MM.1S (cell line): ENCODE measurements around the gene PLXNB1.
"Not testable (repeated sequence)": the region's sequence is repeated elsewhere in the genome, so short reads cannot be mapped to it uniquely, and the experiment has no call there.

Experiments
- DNase-seq: peaks from one replicate; pipeline ENCODE4 v3.0.0-alpha.2; 2015
- H2AFZ ChIP-seq: fragments of 300-600 bp; sonication (generic); 2 replicates; pipeline ENCODE4 v1.6.0; 2016; ENCODE audit warnings: antibody characterized with exemption, low read length
- H3F3A ChIP-seq: fragments of 300-600 bp; sonication (generic); 2 replicates; pipeline ENCODE4 v1.6.1; 2016; ENCODE audit warnings: mild to moderate bottlenecking, antibody characterized with exemption, low read length, moderate library complexity, mixed read lengths; ENCODE audit not compliant: insufficient read depth
- H3K27ac ChIP-seq: fragments of 300-600 bp; sonication (generic); 2 replicates; pipeline ENCODE4 v1.5.1; 2016; ENCODE audit warnings: mild to moderate bottlenecking, low read length
- H3K27me3 ChIP-seq: fragments of 300-600 bp; sonication (generic); replicated peaks from 2 replicates; pipeline ENCODE4 v1.6.0; 2016; ENCODE audit warnings: low read length; ENCODE audit not compliant: insufficient read depth
- H3K36me3 ChIP-seq: fragments of 300-600 bp; sonication (generic); replicated peaks from 2 replicates; pipeline ENCODE4 v1.6.1; 2016; ENCODE audit warnings: mild to moderate bottlenecking, low read length, mixed read lengths; ENCODE audit not compliant: insufficient read depth
- H3K4me1 ChIP-seq: fragments of 300-600 bp; sonication (generic); 2 replicates; pipeline ENCODE4 v1.6.1; 2016; ENCODE audit warnings: low read length, mixed read lengths
- H3K4me2 ChIP-seq: fragments of 300-600 bp; sonication (generic); 2 replicates; pipeline ENCODE4 v1.6.0; 2016; ENCODE audit warnings: low read depth, low read length
- H3K4me3 ChIP-seq: fragments of 300-600 bp; sonication (generic); 2 replicates; pipeline ENCODE4 v1.5.1; 2016; ENCODE audit warnings: low read length, mixed read lengths
- H3K79me2 ChIP-seq: fragments of 300-600 bp; sonication (generic); 2 replicates; pipeline ENCODE4 v1.6.1; 2016; ENCODE audit warnings: mixed run types, low read length, mixed read lengths
- H3K9ac ChIP-seq: fragments of 300-600 bp; sonication (generic); 2 replicates; pipeline ENCODE4 v1.6.1; 2016; ENCODE audit warnings: low read length, mixed read lengths
- H3K9me2 ChIP-seq: fragments of 300-600 bp; sonication (generic); replicated peaks from 2 replicates; pipeline ENCODE4 v1.6.1; 2016; ENCODE audit warnings: mild to moderate bottlenecking, low read length, mixed read lengths; ENCODE audit not compliant: insufficient read depth
- H3K9me3 ChIP-seq: fragments of 300-600 bp; sonication (generic); replicated peaks from 2 replicates; pipeline ENCODE4 v1.6.1; 2016; ENCODE audit warnings: mild to moderate bottlenecking, low read length, mixed read lengths; ENCODE audit not compliant: insufficient read depth
- H4K20me1 ChIP-seq: fragments of 300-600 bp; sonication (generic); 2 replicates; pipeline ENCODE4 v1.6.1; 2016; ENCODE audit warnings: mild to moderate bottlenecking, low read length, moderate library complexity, mixed read lengths; ENCODE audit not compliant: insufficient read depth
- CTCF ChIP-seq: fragments of 300-600 bp; sonication (generic); IDR thresholded peaks from 2 replicates; pipeline ENCODE4 v1.5.1; 2016; ENCODE audit warnings: antibody characterized with exemption, low read length, mixed read lengths
- EZH2 ChIP-seq: fragments of 300-600 bp; sonication (generic); optimal IDR thresholded peaks from 2 replicates; pipeline ENCODE3; 2017; ENCODE audit warnings: low read depth, mild to moderate bottlenecking, antibody characterized with exemption, low read length, mixed read lengths
- EZH2phosphoT487 ChIP-seq: fragments of 300-600 bp; sonication (generic); IDR thresholded peaks from 2 replicates; pipeline ENCODE4 v1.6.1; 2018; ENCODE audit warnings: antibody characterized with exemption, low read length

Gene PLXNB1

GRCh38 chr3:48476426-48477053, 46.7 kb upstream of the PLXNB1 start:
- Histone ChIP-seq H3K4me2 (no peak overlapping the region), H3K9me3 (no peaks in the 10 kb centered on the region), H3K79me2 (peaks cover 9% of the 10 kb centered on the region), H2AFZ (no peak overlapping the region), H3K27me3 (no peaks in the 10 kb centered on the region), H3K9ac (no peak overlapping the region), H3K4me3 (no peak overlapping the region), H3K4me1 (peaks cover 17% of the 10 kb centered on the region), H3K36me3 (no peaks in the 10 kb centered on the region), H3K27ac (no peak overlapping the region), H3K9me2 (no peaks in the 10 kb centered on the region), H4K20me1 (no peaks in the 10 kb centered on the region), H3F3A (peaks cover 13% of the 10 kb centered on the region; the same call in 1 of the 2 replicates)
- DNase-seq: no peak
- no peak for TF ChIP-seq EZH2phosphoT487
- no peak for TF ChIP-seq CTCF
- no peak for TF ChIP-seq EZH2

- Histone ChIP-seq H2AFZ (no peak overlapping the region), H3K79me2 (peaks cover 21% of the 10 kb centered on the region), H3K9ac (no peak overlapping the region), H3K9me2 (no peaks in the 10 kb centered on the region), H3F3A (peaks cover 13% of the 10 kb centered on the region; the same call in 1 of the 2 replicates), H3K27ac (no peak overlapping the region), H3K4me3 (no peak overlapping the region), H3K36me3 (no peaks in the 10 kb centered on the region), H4K20me1 (no peaks in the 10 kb centered on the region), H3K9me3 (no peaks in the 10 kb centered on the region), H3K27me3 (no peaks in the 10 kb centered on the region), H3K4me2 (no peak overlapping the region), H3K4me1 (peaks cover 17% of the 10 kb centered on the region)
- no peak for DNase-seq
- TF ChIP-seq EZH2phosphoT487 (no peak), EZH2 (no peak), CTCF (no peak)
Measured at GRCh38 chr3:48475188-48475587, 45.3 kb upstream of the PLXNB1 start.

GRCh38 chr3:48474619-48475018, 44.7 kb upstream of the PLXNB1 start:
- no peaks in the 10 kb centered on the region for H3K36me3 ChIP-seq
- no peak overlapping the region for H3K4me2 ChIP-seq
- no peak overlapping the region for H3K27ac ChIP-seq
- no peaks in the 10 kb centered on the region for H3K27me3 ChIP-seq
- H3F3A ChIP-seq: peaks cover 13% of the 10 kb centered on the region; the same call in 1 of the 2 replicates
- H3K4me1 ChIP-seq: peaks cover 17% of the 10 kb centered on the region
- no peak for TF ChIP-seq EZH2phosphoT487
- no peak overlapping the region for H2AFZ ChIP-seq
- DNase-seq: no peak
- no peaks in the 10 kb centered on the region for H3K9me3 ChIP-seq
- H3K9ac ChIP-seq: no peak overlapping the region
- peaks cover 27% of the 10 kb centered on the region for H3K79me2 ChIP-seq
- no peak overlapping the region for H3K4me3 ChIP-seq
- no peaks in the 10 kb centered on the region for H3K9me2 ChIP-seq
- H4K20me1 ChIP-seq: no peaks in the 10 kb centered on the region

GRCh38 chr3:48474031-48474430, 44.1 kb upstream of the PLXNB1 start:
- H3K9me2 ChIP-seq, DNase-seq, H3K36me3 ChIP-seq, H2AFZ ChIP-seq, H3K4me3 ChIP-seq, H3K27me3 ChIP-seq, H3F3A ChIP-seq, H3K9me3 ChIP-seq, H3K4me2 ChIP-seq, H3K27ac ChIP-seq, H4K20me1 ChIP-seq, H3K9ac ChIP-seq: not testable (repeated sequence)
- peaks cover 33% of the 10 kb centered on the region for H3K79me2 ChIP-seq
- H3K4me1 ChIP-seq: peaks cover 13% of the 10 kb centered on the region
